GM18868 (cell line): ENCODE results near the gene ST8SIA6.
"Not testable (repeated sequence)": the region's sequence is repeated elsewhere in the genome, so short reads cannot be mapped to it uniquely, and the experiment has no call there.

Source experiments
- ATAC-seq: cut with Tn5 transposase; IDR thresholded peaks from one replicate; pipeline ENCODE4 v1.9.1; 2021; ENCODE audit warnings: mild to moderate bottlenecking, moderate library complexity; ENCODE audit not compliant: unreplicated experiment

ST8SIA6 gene

GRCh38 chr10:17460756-17461155 is 6.4 kb upstream of the ST8SIA6 start:
- no peak for ATAC-seq

- ATAC-seq, result no peak
These were observed 2.7 kb upstream of the ST8SIA6 start for GRCh38 chr10:17457083-17457482.

DNA sequence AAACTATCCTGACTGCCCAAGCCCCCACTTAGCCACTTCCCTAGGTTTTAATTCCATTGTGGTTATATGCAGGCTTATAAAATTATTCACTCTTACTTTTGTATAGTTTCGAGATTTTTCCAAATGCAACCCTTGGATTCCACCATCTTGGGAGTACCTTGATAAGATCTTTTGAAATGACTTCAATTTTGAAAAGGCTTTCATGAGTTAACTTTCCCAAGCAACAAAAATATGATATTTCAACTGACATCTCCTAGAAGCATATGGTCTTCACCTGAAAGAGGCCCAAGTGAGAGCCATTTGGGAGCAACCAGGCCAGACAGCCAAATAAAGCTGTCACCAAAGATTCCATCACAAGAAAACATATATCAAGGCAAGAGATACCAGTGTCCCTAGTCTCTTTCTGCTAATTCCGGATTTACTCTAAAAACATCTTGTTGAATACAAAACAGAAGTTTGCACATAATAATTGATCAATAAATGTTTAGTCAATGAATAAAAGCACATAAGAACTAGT is 1.7 kb upstream of the ST8SIA6 start:
- ATAC-seq, result no peak

- ATAC-seq, result no peak
These were observed 673 bp upstream of the ST8SIA6 start for GRCh38 chr10:17455015-17455520.

DNA sequence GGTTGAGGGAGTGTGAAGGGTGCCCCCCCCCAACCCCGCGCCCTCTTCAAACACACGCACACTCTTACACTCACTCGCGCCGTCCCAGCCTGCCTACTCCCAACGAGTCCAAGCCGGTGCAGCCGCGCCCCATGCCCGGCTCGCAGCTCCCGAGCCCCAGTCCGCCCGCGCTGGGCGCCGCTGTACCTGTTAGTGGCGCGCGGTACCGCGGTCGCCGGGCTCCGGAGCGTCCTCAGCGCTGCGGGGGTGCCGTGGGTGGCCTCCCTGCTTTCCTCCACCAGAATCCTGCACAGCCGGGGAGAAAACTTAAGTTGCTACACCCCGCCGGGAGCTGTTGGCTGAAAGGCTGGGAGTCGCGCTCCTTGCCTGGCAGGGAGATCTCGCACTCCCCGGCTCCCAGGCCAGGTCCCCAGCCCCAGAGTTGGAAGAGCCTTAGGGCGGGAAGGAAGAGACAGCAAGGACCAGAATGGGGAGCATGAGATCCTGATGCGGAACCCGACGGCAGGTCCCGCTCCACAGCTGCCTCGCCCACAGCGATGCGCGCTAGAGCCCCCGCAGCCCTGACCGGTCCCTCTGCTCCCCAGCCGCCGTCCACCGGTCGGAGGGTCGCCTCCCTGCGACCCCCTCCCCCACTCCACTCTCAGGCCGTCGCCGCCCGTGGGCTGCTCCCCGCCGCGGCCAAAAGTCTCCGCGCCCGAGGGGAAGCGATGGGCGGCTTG is 863 bp downstream of the ST8SIA6 start:
- ATAC-seq, result peak; percentile 33

- no peak for ATAC-seq
These were observed 1.4 kb downstream of the ST8SIA6 start for GRCh38 chr10:17453035-17453372.

GRCh38 chr10:17452060-17452841 is 2.1 kb downstream of the ST8SIA6 start:
- ATAC-seq, result no peak

- ATAC-seq, result no peak
These were observed 4.4 kb downstream of the ST8SIA6 start for GRCh38 chr10:17450024-17450423.

DNA sequence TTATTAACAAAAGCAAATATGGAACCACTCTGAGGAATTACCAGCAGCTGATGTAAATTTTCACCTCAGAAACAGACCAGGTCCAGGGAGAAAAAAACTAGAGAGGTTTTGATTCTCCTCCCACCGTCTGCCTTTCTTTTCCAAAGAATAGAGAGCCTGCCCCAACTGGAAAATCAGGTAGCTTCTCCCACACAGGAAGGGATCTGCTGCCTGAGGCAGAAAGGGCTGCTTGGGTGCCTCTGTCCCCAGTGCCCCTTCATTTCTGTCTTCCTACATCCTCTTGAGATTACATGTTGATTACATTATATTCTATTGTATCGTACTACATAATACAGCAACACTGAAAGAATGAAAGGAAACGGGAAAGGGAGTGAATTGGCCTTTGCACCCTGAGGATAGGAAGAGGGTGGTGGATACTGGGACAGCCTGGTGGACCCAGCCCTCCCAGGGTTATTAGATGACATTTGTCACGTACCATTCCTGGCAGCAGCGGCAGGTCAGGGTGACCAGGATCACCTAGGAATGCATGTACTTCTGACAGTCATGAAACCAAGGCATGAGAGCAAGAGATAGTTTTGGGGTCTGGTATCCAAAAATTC is 8.9 kb downstream of the ST8SIA6 start:
- no peak for ATAC-seq

DNA sequence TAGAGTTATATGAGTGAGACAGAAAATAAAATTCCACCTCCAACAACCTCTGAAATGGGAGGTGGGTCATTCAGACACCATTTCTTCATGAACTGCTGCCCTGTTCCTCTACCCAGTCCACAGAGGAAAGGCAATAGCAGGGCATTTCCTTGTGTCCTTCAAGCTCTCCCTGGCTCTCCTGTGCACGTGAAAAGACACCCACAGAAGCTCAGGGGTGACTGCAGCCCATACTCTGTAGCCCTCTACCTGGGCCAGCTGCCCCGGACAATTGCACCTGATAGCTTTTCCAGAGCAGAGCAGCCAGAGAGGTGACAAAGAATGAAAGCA is 10.0 kb downstream of the ST8SIA6 start:
- ATAC-seq, result no peak

DNA sequence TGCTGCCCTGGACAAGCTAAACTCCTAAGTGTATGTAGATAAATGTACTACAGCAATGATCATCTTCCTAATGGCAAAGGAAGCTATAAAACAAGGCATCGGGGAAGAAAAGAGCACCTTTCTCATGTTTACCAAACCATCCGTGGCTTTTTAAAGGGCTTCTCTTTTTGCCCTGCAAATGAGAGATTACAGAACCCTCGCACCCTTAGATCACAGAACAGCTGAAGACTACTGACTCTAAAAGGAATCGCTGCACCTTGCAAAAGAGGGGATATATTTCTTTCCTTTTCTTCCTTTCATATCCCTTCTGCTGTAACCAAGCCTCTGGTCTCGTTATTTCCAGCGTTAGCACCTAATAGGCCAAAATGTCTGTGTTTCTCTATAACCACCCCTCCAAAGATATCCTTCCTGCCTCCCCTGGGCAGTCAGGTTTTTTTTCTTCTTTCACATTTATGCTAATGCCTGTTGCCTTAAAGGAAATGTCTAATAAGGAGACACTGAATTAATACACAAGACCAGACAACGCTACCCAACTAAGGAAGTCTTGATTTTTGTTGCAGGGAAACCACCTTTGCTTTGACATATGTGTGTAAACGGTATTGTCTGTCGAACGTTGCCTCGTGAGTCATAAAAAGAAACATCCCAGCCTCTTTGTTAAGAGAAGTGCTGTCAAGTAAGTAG is 10.5 kb downstream of the ST8SIA6 start:
- peak; percentile 99 for ATAC-seq

GRCh38 chr10:17438583-17438982 is 15.8 kb downstream of the ST8SIA6 start:
- no peak for ATAC-seq

GRCh38 chr10:17436578-17436977 is 17.8 kb downstream of the ST8SIA6 start:
- not testable (repeated sequence) for ATAC-seq

- ATAC-seq, result no peak
These were observed 18.4 kb downstream of the ST8SIA6 start for GRCh38 chr10:17435953-17436352.

DNA sequence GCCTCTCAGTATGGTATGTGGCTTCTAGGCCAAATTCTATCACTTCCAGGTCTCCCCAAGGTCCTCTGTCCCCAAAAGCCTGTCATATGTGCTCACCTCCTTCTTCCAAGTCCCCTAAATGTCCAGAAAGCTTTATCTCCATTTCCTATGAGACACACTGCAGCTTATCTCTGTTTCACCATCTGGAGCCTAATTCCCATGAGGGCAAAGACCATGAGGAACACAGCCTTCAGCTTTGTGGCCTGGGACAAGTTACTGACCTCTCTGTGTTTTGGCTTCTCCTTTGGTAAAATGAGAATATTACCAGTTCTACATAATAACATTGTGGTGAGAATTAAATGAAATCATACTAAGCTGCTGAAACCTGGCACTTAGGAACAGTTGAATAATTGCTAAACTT is 19.2 kb downstream of the ST8SIA6 start:
- no peak for ATAC-seq

DNA sequence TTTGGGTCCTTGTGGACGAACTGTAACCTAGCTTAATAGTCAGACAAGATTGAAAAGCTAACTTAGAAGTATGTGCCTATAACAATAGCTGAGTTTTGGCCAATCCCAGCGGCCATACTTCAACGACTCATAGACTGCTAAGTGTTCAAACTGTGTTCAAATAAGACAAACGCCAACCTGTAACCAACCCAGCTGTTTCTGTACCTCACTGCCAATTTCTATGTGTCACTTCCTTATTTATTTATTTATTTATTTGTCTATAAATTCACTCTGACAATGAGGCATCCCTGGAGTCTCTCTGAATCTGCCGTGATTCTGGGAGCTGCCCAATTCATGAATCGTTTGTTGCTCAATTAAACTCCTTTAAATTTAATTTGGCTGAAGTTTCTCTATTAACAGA is 21.7 kb downstream of the ST8SIA6 start:
- no peak for ATAC-seq

- ATAC-seq, result no peak
These were observed 22.5 kb downstream of the ST8SIA6 start for GRCh38 chr10:17431871-17432311.

- ATAC-seq, result peak; percentile 56
These were observed 23.6 kb downstream of the ST8SIA6 start for GRCh38 chr10:17430647-17431355.

GRCh38 chr10:17429490-17429889 is 24.9 kb downstream of the ST8SIA6 start:
- no peak for ATAC-seq

- peak; percentile 56 for ATAC-seq
These were observed 25.9 kb downstream of the ST8SIA6 start for GRCh38 chr10:17428351-17429097.
